ENCODE data around the gene AGTPBP1.
"Not testable (repeated sequence)": the region's sequence is repeated elsewhere in the genome, so short reads cannot be mapped to it uniquely, and the experiment has no call there.

AGTPBP1 gene, protein sequence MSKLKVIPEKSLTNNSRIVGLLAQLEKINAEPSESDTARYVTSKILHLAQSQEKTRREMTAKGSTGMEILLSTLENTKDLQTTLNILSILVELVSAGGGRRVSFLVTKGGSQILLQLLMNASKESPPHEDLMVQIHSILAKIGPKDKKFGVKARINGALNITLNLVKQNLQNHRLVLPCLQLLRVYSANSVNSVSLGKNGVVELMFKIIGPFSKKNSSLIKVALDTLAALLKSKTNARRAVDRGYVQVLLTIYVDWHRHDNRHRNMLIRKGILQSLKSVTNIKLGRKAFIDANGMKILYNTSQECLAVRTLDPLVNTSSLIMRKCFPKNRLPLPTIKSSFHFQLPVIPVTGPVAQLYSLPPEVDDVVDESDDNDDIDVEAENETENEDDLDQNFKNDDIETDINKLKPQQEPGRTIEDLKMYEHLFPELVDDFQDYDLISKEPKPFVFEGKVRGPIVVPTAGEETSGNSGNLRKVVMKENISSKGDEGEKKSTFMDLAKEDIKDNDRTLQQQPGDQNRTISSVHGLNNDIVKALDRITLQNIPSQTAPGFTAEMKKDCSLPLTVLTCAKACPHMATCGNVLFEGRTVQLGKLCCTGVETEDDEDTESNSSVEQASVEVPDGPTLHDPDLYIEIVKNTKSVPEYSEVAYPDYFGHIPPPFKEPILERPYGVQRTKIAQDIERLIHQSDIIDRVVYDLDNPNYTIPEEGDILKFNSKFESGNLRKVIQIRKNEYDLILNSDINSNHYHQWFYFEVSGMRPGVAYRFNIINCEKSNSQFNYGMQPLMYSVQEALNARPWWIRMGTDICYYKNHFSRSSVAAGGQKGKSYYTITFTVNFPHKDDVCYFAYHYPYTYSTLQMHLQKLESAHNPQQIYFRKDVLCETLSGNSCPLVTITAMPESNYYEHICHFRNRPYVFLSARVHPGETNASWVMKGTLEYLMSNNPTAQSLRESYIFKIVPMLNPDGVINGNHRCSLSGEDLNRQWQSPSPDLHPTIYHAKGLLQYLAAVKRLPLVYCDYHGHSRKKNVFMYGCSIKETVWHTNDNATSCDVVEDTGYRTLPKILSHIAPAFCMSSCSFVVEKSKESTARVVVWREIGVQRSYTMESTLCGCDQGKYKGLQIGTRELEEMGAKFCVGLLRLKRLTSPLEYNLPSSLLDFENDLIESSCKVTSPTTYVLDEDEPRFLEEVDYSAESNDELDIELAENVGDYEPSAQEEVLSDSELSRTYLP

DNA sequence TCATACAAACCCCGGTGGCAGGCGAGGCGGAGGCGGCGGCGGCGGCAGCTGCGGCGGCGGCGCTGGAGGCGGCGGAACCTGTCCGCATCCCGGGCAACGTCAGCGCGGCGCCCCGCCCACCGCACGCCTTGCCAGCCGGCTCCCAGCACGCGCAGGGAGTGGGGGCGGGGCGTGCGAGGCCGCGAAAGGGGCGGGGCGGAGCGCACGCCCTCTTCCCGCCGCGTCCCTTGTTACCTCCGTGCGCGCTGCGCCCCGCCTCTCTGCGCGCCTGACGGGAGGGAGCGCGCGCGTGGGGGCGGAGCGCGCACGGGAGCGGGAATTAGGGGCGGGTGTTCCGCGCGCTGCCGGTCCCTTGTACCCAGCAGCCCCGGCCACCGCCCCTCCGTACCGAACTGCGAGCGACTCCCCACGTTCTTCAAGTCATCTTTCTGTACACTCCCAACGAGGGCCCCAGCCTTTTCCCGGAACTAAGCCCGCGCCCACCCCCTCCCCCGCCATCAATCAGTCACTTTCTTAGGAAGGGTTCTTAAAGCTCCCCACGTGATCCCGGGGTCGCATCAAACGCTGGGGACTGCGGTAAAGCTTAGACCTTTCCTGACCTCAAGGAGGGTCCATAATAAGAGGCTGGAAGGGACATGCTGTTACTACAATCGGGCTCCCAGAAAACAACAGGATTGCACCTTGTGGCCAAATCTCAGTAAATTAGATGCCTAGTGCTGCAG lies at the start of gene AGTPBP1:
AGTPBP1 (minus strand) TSS at position 80 of the 722 bp plus-strand sequence. CDS start 29,421 bp downstream, outside the sequence.
- DNase-seq (ENCODE audit: low spot score): peak; percentile 97

DNA sequence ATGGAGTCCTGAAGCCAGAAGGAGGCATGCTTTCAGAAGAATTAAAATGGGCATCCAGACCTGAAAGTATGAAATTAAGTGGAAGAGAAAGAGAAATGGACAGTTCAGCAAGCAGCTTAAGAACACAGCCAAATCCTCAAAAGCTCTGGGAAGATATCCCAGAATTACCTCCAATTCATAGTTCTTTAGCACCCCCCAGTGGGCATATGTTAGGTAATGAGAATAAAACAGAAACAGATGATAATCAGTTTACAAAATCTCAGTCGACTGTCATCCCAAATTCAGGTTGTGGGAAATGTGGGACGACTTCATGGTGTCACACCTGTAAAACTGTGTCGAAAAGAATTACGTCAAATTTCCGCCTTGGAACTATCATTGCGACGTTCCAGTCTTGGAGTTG lies 44.4 kb upstream of the AGTPBP1 start:
- DNase-seq (ENCODE audit: low spot score): not testable (repeated sequence)

DNA sequence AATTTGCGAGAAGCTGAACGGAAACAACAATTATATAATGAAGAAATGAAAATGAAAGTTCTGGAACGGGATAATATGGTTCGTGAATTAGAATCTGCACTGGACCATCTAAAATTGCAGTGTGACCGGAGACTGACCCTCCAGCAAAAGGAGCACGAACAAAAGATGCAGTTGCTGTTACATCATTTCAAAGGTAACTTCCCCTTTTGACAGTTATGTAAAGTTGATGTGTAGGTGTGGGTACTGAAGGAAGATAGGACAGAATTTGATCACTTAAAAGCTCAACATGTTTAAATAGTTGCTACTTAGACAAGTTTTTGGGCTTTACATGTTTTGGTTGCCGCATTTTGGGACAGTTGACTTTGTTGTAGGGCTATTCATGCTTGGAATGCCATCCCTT lies 32.1 kb upstream of the AGTPBP1 start:
- DNase-seq (ENCODE audit: low spot score): not testable (repeated sequence)

DNA sequence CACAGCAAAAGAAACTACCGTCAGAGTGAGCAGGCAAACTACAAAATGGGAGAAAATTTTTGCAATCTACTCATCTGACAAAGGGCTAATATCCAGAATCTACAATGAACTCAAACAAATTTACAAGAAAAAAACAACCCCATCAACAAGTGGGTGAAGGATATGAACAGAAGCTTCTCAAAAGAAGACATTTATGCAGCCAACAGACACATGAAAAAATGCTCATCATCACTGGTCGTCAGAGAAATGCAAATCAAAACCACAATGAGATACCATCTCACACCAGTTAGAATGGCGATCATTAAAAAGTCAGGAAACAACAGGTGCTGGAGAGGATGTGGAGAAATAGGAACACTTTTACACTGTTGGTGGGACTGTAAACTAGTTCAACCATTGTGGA lies 20.0 kb upstream of the AGTPBP1 start:
- not testable (repeated sequence) for DNase-seq (ENCODE audit: low spot score)

DNA sequence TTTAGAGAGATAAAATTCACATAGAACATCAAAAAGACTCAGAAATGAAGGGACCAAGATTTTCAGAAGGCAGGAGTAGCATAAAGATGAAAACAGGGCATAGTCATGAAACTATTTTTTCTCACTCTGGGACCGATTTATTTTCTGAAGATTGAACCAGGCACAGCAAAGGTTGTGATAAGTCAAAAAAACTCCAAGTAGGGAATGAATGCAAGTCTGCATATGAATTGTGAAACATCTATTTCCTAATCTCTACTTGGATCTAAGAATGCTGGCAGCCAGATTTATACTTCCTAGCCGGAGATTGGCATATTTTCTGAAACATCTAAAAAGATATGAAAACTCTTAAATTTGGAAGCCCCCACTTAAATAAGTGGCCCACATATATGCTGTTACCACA lies 16.0 kb upstream of the AGTPBP1 start:
- not testable (repeated sequence) for DNase-seq (ENCODE audit: low spot score)

DNA sequence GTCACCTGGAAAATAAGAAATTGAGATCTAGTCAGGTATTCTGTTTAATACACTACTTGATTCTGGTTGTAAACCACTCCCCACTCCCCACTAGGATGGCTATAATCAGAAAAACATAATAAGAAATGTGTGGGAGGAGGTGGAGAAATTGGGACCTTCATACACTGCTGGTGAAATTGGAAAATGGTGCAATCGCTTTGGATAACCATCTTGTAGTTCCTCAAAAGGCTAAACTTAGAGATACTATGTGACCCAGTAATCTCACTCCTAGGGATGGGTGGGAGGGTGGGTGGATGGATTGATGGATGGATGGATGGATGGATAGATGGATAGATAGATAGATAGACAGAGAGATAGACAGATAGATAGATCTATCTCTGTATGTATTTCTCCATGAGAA lies 14.5 kb upstream of the AGTPBP1 start:
- DNase-seq (ENCODE audit: low spot score): not testable (repeated sequence)

DNA sequence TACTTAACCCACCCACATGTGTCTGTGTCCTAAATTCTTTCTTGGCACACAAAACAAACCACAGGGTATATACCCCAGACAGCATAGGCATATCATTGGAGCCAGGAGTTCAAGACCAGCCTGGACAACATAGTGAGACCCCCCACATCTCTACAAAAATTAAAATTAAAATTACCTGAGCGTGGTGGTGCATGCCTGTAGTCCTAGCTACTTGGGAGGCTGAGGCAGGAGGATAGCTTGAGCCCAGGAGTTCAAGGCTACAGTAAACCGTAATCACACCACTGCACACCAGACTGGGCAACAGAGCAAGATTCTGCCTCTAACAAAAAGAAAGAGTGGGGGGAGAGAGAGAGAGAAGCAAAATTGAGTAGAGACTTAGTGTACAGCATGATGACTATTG lies 4.6 kb upstream of the AGTPBP1 start:
- DNase-seq (ENCODE audit: low spot score): no peak

DNA sequence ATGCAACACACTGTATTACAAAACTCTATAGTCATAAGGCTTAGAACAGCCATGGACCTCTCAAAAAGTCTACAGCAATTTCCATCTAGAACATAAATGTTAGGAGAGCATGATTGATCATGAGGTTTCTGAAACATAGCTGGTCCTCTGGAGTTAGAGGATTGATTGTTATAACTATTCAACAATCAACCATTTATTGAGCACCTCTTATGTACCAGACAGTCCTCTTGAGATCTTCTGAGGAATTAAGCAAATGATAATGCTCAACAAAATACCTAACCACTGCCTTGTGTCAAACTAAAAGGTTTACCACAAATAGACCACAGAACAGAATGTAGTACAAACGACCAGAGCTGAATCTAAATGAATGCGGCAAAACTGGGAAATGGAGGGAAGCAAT lies 3.4 kb upstream of the AGTPBP1 start:
- DNase-seq (ENCODE audit: low spot score): no peak

DNA sequence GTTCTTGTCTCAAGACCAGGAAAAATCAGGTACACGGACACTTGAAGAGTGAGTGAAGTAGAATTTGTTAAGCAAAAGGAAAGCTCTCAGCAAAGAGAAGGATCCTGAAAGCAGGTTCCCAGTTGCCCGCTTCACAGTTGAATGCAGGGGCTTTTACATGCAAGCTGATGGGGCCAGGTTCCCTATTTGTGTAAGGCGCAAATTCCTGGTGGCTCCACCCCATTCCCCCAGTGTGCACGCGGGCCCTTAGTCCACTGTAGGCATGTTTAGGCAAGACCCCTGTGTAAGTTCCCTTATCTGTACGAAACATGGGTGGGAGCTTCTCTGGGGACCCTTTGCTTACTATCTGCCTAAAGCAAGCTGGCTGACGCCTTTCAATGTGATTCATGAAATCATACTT lies 2.7 kb upstream of the AGTPBP1 start:
- DNase-seq (ENCODE audit: low spot score): no peak

DNA sequence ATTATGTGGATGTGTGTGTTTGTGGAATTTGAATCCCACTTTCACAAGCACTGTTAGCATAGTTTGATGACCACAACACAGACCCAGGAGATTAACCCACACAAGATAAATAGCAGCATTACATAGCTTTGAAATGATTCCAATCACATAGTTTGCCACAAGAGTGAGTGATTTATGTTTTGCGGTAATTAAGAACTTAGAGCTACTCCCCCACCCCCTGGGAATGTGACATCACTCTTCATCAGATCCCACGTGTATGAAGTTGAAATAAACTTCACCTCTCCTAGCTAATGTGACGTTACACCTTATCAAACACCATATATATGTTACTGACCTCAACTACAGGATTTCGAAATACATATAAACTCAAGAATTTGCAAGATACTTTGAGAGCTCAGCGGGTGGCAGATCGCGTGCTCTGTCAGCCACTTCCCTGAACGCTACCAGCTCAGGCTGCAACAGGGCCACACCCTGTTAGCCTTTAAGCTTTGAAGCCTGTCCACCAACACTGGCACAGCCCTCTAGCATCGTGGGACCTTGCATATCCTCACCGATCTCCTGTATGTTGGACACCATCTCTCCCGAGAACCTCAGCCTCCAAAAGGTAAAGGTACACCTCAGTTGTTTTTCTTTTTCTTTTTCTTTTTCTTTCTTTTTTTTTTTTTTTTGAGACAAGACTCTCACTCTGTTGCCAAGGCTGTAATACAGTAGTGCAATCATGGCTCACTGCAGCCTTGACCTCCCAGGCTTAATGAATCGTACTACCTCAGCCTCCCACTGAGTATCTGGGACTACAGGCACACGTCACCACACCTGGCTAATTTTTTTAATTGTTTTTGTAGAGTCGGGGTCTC lies 1.7 kb upstream of the AGTPBP1 start:
- DNase-seq (ENCODE audit: low spot score): no peak

DNA sequence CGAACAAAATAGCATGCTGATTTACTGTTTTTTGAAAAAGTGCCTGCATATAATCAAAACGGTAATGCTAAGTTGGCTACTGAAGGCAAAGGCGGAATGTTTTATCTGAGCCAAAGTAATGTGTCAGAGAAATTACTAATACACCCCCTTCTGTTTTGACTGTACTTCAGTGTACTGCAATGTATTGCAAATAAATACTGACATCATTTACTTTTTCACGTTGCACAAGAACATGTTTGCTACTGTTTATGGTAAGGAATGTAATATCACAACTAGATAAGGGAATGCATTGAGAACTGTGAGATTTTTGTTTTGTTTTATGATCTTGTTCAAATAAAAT lies 813 bp upstream of the AGTPBP1 start:
- no peak for DNase-seq (ENCODE audit: low spot score)

DNA sequence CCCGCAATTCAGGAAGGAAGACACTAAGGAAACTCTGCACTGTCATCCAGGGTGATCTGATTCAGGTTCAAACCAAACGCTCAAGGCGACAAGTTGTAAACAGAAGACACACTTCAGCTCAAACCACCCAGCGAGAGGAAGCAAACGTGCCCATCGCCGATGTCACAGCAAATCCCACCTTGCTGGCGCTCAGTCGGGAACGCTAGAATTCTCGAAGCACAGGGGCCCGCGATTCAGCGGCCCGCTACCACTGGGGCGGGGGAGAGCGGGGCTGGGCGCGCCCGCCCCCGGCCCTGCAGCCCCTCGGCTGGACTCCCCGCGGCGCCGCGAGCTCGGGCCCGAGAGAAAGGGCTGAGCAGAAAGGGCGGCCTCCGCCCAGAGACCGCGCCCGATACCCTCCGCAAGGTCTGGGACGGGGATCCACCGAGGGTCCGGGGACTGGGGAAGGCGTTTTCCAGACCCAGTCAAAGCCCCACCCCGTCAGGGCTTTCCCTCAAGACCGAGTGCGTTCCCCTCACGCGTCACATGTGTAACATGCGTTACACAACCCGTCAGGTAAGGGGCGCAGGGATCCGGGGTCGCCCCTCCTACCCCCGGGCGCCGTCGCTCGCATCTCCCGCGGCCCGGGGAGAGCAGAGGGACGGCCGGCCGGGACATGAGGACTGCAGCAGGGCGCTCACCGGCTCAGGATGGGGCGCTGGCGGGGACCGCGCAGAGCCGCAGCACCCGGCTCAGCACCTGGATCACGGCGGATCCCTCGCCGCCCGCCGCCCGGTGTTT lies 469 bp downstream of the AGTPBP1 start:
- peak; percentile 68 for DNase-seq (ENCODE audit: low spot score)

DNA sequence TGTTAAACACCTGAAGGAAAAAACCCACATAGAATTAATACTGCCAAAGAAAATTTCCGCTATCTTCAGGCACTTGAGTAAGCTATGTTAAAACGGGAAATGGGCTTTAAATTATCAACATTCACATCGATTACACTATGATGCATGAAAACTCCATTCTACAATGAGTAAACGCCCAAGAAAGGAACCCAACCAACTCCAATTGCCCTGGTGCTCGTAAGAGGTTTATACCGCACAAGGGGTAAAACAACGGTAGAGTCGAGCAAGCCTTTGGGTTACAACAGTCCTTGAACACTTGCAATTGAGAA lies 1.0 kb downstream of the AGTPBP1 start:
- DNase-seq (ENCODE audit: low spot score): no peak

DNA sequence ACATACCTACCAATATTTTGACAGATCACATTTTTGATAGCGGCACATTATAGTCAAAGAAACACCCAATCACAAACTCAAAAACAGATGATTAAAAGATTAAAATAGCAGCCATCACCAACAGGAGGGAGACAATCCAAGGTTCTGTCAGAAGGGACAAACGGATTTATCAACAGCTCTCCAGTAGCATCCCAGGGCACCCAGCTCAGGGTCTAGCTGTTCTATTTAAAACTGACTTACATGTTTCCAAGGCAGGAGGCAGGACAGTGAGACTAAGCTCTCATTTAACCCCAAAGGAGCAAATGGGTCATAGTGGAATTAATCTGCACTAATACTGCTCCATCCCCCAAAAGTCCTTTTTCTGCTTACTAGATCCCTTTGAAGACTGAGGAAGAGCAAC lies 3.2 kb downstream of the AGTPBP1 start:
- no peak for DNase-seq (ENCODE audit: low spot score)

DNA sequence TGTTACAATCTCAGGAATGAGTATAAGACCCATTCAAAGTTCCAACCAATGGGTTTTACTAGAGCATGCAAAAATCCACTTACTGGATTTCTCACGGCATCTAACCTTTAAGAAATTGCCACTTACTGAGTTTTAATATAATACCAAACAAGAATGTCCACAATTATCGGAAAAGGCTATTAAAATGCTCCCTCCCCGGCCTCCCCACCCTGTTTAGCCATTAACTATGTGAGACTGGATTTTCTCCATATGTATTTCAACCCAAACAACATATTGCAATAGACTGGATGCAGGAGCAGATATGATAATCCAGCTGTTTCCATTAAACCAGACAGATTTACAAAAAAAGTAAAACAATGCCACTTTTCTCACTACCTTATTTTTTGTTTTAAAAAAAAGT lies 4.1 kb downstream of the AGTPBP1 start:
- no peak for DNase-seq (ENCODE audit: low spot score)

DNA sequence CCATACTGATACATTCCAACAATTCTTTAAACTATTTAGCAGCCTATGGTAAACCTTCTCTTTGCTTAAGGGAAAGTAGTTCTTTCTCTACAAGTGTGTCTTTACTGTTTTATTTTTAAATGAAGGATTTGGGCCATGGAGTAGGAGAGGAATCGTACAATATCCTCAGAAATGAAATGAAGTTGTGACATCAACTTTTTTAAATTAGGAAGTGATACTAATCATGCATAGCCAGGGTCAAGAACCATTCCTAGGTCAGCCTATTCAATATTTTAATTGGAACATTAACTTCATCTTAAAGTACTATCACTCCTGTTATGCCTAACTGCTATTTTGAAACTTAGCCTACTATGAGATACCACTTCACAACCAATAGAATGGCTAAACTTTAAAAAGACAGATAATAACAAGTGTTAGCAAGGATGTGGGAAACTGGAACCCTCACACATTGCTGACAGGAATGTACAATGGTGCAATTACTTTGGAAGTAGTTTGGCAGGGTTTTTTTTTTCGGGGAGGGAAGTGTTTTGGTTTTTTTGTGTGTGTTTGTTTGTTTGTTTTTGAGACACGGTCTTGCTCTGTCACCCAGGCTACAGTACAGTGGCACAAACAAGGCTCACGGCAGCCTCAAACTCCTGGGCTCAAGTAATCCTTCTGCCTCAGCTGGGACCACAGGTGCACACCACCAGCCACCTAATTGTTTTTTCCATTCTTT lies 10.7 kb downstream of the AGTPBP1 start:
- DNase-seq (ENCODE audit: low spot score): no peak

DNA sequence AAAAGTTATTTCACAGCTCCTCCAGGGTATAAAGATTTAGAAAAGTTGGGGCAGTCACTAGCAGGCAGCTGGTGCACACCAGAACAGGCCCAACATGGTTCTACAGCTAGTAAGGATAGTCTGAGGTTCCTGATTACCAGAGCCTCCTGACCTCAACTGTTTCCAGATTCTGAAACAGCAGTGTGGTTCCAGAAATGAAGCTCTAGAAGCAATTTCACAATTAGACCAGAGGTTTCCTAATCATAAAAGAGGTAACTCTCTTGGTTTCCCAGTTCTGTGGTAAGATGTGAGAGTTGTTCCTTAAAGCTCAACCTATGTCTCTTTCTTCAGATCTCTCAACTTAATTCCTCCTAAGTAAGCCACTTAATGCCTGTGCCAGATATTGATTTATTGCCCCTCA lies 11.9 kb downstream of the AGTPBP1 start:
- DNase-seq (ENCODE audit: low spot score): no peak

DNA sequence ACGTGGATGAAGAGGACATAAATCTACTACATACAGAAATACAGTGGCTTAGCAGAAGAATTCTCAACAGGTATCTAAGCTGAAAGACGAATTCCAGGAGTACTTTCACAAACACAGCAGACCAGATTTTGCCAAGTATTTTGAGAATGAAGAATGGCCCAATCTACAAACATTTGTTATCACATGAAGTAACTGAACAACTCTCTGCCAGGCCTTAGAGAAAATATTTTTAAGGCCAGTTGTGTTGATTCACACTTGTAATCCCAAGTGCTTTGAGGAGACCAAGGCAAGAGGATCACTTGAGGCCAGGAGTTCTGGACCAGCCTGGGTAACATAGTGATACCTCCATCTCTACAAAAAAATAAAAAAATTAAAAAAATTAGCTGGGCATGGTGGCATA lies 14.3 kb downstream of the AGTPBP1 start:
- DNase-seq (ENCODE audit: low spot score): no peak

DNA sequence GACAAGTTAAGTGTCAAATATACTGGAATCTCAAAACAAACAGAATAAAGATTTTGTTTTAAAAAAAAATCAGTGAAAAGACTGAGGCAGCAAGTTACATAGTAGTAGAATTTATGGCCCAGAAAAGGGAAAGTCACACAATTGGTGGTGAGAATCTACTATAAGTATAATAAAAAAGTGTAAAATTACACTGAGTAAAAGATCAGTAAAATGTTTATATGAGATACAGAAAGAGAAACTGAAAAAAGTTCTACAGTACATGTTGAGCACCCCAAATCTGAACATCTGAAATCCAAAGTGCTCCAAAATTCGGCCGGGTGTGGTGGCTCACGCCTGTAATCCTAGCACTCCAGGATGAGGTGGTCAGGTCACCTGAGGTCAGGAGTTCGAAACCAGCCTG lies 15.0 kb downstream of the AGTPBP1 start:
- DNase-seq (ENCODE audit: low spot score): no peak

DNA sequence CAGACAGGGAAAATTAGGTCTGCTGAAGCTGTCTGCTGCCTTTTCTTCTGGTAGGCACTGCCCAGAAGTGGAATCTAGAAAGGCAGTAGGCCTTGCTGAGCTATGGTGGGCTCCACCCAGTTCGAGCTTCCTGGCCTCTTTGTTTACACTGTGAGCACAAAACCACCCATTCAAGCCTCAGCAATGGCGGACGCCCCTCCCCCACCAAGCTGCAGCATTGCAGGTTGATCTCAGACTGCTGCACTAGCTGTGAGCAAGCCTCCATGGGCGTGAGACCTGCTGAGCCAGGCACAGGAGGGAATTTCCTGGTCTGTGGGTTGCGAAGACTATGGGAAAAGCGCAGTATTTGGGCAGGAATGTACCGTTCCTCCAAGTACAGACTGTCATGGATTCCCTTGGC lies 18.5 kb downstream of the AGTPBP1 start:
- peak; percentile 67 for DNase-seq (ENCODE audit: low spot score)
